HCT116 (cell line): Measurements from ENCODE around the gene ABTB1. TPM values are rescaled to one million over a fixed set of nuclear protein-coding genes. Genes with fewer than 3 reads are reported as not detected.
A peak's percentile ranks its signal among the peaks of the same experiment; 100 is the strongest.

Experiments
- ATAC-seq: fragments of 200-7000 bp; cut with Tn5 transposase; 2 replicates; pipeline ENCODE4 v1.9.1; 2020; ENCODE audit warnings: mild to moderate bottlenecking, moderate library complexity
- BruUV-seq: library from RNA; stranded (reverse); fragments of 400-500 nt; replicated peaks from 2 replicates; lab custom pipeline; 2021; lab: Mats Ljungman, UMichigan
- CTCF ChIA-PET: fragments of 300-600 bp; sonication (Branson Sonifier 250); formaldehyde crosslinking; loops from one replicate; lab custom pipeline; 2021; ENCODE audit warnings: antibody characterized with exemption; lab: Charles Lee
- POLR2A ChIA-PET: fragments of 300-600, 350-600 bp; sonication (Branson Sonifier 250); formaldehyde crosslinking; loops from one replicate; lab custom pipeline; 2021; ENCODE audit warnings: antibody characterized with exemption; lab: Charles Lee
- RAD21 ChIA-PET, 2 experiments: fragments of 300-600 bp; sonication (Branson Sonifier 250); formaldehyde crosslinking; loops; one replicate each; lab custom pipeline; 2023; ENCODE audit warnings: low total read pairs in 2 of 2; ENCODE audit not compliant: uncharacterized antibody in 2 of 2, unreplicated experiment in 2 of 2, low non-redundant PET in 1 of 2; lab: Charles Lee
- DNase-seq: peaks from one replicate; pipeline ENCODE4 v3.0.0-alpha.2; 2010; ENCODE audit warnings: low read depth, low spot score
- H2AFZ ChIP-seq: fragments of 200-600 bp; shearing (Covaris generic), sonication (generic); 2 replicates; pipeline ENCODE4 v1.6.1; 2017; ENCODE audit warnings: low read depth, mixed run types, mixed read lengths, antibody characterized with exemption, low read length; ENCODE audit not compliant: poor library complexity, severe bottlenecking
- H3K27ac ChIP-seq: 2 replicates; pipeline ENCODE4 v1.5.1; 2012; ENCODE audit warnings: low read depth, low read length
- H3K27me3 ChIP-seq: fragments of 200-600 bp; sonication (generic); 2 replicates; pipeline ENCODE4 v1.6.1; 2016; ENCODE audit warnings: mixed run types, low read length, mixed read lengths; ENCODE audit not compliant: insufficient read depth
- H3K36me3 ChIP-seq, 2 experiments: fragments of 200-500 bp in 1 of 2; fragments of 200-600 bp in 1 of 2; sonication (Bioruptor generic) in 1 of 2; sonication (generic) in 1 of 2; 2 replicates each; pipeline versions ENCODE4 v1.5.1 to v1.6.1; 2014 to 2016; ENCODE audit warnings: low read length in 2 of 2, inconsistent platforms in 1 of 2, mixed read lengths in 1 of 2, mixed run types in 1 of 2; ENCODE audit not compliant: insufficient read depth in 2 of 2, control insufficient read depth in 1 of 2
- H3K4me1 ChIP-seq, 2 experiments: fragments of 200-600 bp in 1 of 2; sonication (generic) in 1 of 2; 2 replicates each; pipeline versions ENCODE4 v1.5.1 to v1.6.1; 2012 to 2017; ENCODE audit warnings: low read length in 2 of 2, inconsistent platforms in 1 of 2, mild to moderate bottlenecking in 1 of 2, mixed read lengths in 1 of 2, mixed run types in 1 of 2, moderate library complexity in 1 of 2; ENCODE audit not compliant: insufficient read depth in 2 of 2, control insufficient read depth in 1 of 2
- H3K4me2 ChIP-seq: fragments of 200-600 bp; sonication (generic); 2 replicates; pipeline ENCODE4 v1.6.1; 2017; ENCODE audit warnings: mixed run types, low read length, mixed read lengths
- H3K4me3 ChIP-seq, 2 experiments: fragments of 200-600 bp in 1 of 2; sonication (generic) in 1 of 2; replicated peaks in 1 of 2; 2 replicates each; pipeline ENCODE4 v1.5.1; 2011 to 2016; ENCODE audit warnings: low read length in 2 of 2, control low read depth in 1 of 2, low read depth in 1 of 2, mild to moderate bottlenecking in 1 of 2, mixed read lengths in 1 of 2, mixed run types in 1 of 2
- H3K79me2 ChIP-seq: fragments of 200-600 bp; sonication (generic); 2 replicates; pipeline ENCODE4 v1.6.1; 2017; ENCODE audit warnings: mild to moderate bottlenecking, mixed run types, low read length, moderate library complexity, mixed read lengths; ENCODE audit not compliant: insufficient read depth
- H3K9ac ChIP-seq: fragments of 200-600 bp; sonication (generic); 2 replicates; pipeline ENCODE4 v1.6.1; 2016; ENCODE audit warnings: low read length, mixed read lengths
- H3K9me2 ChIP-seq: fragments of 200-600 bp; sonication (generic), shearing (Covaris generic); 2 replicates; pipeline ENCODE4 v1.6.1; 2017; ENCODE audit warnings: mixed run types, mild to moderate bottlenecking, moderate library complexity; ENCODE audit not compliant: insufficient read depth
- H3K9me3 ChIP-seq, 2 experiments: fragments of 200-500 bp in 1 of 2; fragments of 200-600 bp in 1 of 2; sonication (Bioruptor generic) in 1 of 2; sonication (generic) in 1 of 2; 2 replicates each; pipeline ENCODE4 v1.6.1; 2014 to 2017; ENCODE audit warnings: low read length in 2 of 2, mixed read lengths in 2 of 2, inconsistent platforms in 1 of 2, low read depth in 1 of 2, mild to moderate bottlenecking in 1 of 2, mixed run types in 1 of 2, moderate library complexity in 1 of 2; ENCODE audit not compliant: control insufficient read depth in 1 of 2, insufficient read depth in 1 of 2
- H4K20me1 ChIP-seq: fragments of 200-600 bp; sonication (generic), shearing (Covaris generic); 2 replicates; pipeline ENCODE4 v1.6.1; 2017; ENCODE audit warnings: mixed run types, mild to moderate bottlenecking, moderate library complexity; ENCODE audit not compliant: insufficient read depth
- ATF3 ChIP-seq: IDR thresholded peaks from 2 replicates; pipeline ENCODE4 v1.6.1; 2012
- EGR1 ChIP-seq: IDR thresholded peaks from 2 replicates; pipeline ENCODE4 v1.6.1; 2012; ENCODE audit warnings: low read depth
- EZH2phosphoT487 ChIP-seq: fragments of 200-600 bp; IDR thresholded peaks from 2 replicates; pipeline ENCODE4 v1.6.1; 2018; ENCODE audit warnings: antibody characterized with exemption, borderline replicate concordance
- ZFX ChIP-seq: fragments of 450-650 bp; IDR thresholded peaks from 2 replicates; pipeline ENCODE4 v1.6.1; 2017
- intact Hi-C: fragments of 100-400 bp; cut with micrococcal nuclease; formaldehyde crosslinking; loops from 2 replicates; pipeline ENCODE4 v1.10.0; 2022
- total RNA-seq: library from RNA; stranded (reverse); gene quantifications from one replicate; pipeline ENCODE4 v1.2.1, GENCODE V29; 2021; ENCODE audit not compliant: unreplicated experiment
- TF ChIP-seq, protein P1 (sequence below): IDR thresholded peaks from 2 replicates; pipeline ENCODE4 v1.6.1; 2011; ENCODE audit warnings: mild to moderate bottlenecking, low read length, moderate library complexity; ENCODE audit not compliant: insufficient replicate concordance; ENCODE audit errors: extremely low read depth

Gene ABTB1
- total RNA-seq, 1 experiment from 2014 or later: 19.4 TPM

DNA sequence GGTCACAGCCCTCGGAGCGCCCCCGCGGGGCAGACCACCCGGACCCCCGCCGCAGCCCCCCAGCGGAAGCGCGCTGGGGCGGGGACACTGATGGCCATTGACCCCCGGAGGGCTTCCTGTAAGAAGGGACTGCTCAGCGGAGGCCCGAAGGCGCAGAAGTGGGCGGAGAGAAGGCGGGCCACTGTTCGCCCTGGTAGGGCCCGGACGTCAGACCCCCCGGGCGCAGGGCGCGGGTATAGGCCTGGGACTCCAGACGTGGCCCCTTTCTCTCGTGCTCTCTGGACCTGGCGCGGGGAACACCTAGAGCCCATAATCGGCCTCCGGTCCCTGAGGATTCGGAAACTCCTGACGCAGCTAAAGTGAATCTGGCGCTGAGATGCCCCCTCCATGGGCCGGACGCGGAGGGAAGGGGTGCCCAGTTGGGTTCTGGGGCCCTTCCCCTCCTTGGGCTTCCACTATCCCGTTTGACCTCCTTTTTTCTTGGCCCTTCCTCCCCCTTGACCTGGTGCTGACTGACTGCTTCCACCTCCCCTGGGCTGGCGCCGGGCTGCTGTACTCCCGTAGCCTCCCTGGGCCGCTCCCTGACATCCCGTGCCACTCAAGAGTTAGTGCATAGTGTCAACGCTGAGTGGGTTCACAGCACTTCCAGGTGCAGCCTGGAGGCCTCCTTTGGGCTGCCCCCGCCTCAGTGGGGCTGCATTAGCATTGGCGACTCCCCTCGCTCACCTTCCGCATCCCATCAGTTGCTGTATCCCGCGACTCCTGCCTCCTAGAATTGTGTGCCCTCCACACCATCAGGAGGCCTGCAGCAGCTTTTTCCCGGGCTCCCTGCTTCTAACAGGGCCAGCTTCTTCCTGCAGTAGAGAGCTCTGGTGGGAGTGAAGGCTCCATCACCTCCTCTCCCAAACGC is 694 bp downstream of the ABTB1 start:
- no peak for DNase-seq
- TF ChIP-seq ZFX (no peak), EGR1 (0 out of 2 replicates have a peak, but pooled peaks have one; percentile 13), ATF3 (no peak)
- Histone ChIP-seq H4K20me1 (no peaks in the 10 kb centered on the region), H3K27ac (peak overlapping the region; percentile 71; the same call in 1 of the 2 replicates), H3K4me3 (peak overlapping the region; percentile 58 to 88), H2AFZ (peak overlapping the region; percentile 35), H3K9me3 (no peaks in the 10 kb centered on the region), H3K27me3 (no peaks in the 10 kb centered on the region), H3K79me2 (no peaks in the 10 kb centered on the region), H3K9me2 (no peaks in the 10 kb centered on the region), H3K36me3 (no peaks in the 10 kb centered on the region), H3K4me2 (peak overlapping the region; percentile 98), H3K4me1 (peaks cover 0 to 19% of the 10 kb centered on the region in 2 experiments; a peak in 2 of 4 replicates), H3K9ac (peak overlapping the region; percentile 61)
- ChIA-PET POLR2A (no interaction called here), CTCF (no interaction called here), RAD21 (no interaction called here)
- intact Hi-C loops: no loop called here
- peak; percentile 78 for ATAC-seq
- TSS peak; percentile 40 for BruUV-seq

GRCh38 chr3:127674101-127674721 is 1.5 kb downstream of the ABTB1 start:
- no peaks in the 10 kb centered on the region for H3K79me2 ChIP-seq
- TF ChIP-seq, protein P1, sequence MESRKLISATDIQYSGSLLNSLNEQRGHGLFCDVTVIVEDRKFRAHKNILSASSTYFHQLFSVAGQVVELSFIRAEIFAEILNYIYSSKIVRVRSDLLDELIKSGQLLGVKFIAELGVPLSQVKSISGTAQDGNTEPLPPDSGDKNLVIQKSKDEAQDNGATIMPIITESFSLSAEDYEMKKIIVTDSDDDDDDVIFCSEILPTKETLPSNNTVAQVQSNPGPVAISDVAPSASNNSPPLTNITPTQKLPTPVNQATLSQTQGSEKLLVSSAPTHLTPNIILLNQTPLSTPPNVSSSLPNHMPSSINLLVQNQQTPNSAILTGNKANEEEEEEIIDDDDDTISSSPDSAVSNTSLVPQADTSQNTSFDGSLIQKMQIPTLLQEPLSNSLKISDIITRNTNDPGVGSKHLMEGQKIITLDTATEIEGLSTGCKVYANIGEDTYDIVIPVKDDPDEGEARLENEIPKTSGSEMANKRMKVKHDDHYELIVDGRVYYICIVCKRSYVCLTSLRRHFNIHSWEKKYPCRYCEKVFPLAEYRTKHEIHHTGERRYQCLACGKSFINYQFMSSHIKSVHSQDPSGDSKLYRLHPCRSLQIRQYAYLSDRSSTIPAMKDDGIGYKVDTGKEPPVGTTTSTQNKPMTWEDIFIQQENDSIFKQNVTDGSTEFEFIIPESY: no peak
- TF ChIP-seq EZH2phosphoT487: no peak
- no peak for DNase-seq
- intact Hi-C loops: no loop called here
- no peaks in the 10 kb centered on the region for H3K27me3 ChIP-seq
- ChIA-PET RAD21 (no interaction called here), CTCF (no interaction called here), POLR2A (no interaction called here)
- H3K36me3 ChIP-seq: no peaks in the 10 kb centered on the region
- no peaks in the 10 kb centered on the region for H3K9me2 ChIP-seq
- H3K9me3 ChIP-seq: no peaks in the 10 kb centered on the region
- no peak overlapping the region for H2AFZ ChIP-seq
- H3K4me2 ChIP-seq: no peak overlapping the region
- H4K20me1 ChIP-seq: no peaks in the 10 kb centered on the region
- no peak overlapping the region for H3K4me3 ChIP-seq
- no TSS peak for BruUV-seq
- H3K4me1 ChIP-seq: peaks cover 0 to 19% of the 10 kb centered on the region in 2 experiments; a peak in 2 of 4 replicates
- H3K9ac ChIP-seq: no peak overlapping the region
- peak overlapping the region; percentile 71; the same call in 1 of the 2 replicates for H3K27ac ChIP-seq
- ATAC-seq: no peak
